ENCODE measurements around the gene IQGAP3. TPM values are rescaled to one million over a fixed set of nuclear protein-coding genes. Genes with fewer than 3 reads are reported as not detected.

The IQGAP3 gene
- total RNA-seq, 2 experiments from 2014 or later, result not detected

GRCh38 chr1:156480411-156481192 lies 91.8 kb downstream of the IQGAP3 start:
- Histone ChIP-seq H3K27me3 (ENCODE audit: control insufficient read depth in 1 of 2, insufficient read depth in 2 of 2, low read length in 2 of 2) (no peaks in the 10 kb centered on the region), H3K9me3 (ENCODE audit: control insufficient read depth in 1 of 2, insufficient read depth in 1 of 2, low read length in 2 of 2) (no peaks in the 10 kb centered on the region), H3K36me3 (ENCODE audit: insufficient read depth, low read length) (peaks cover 88% of the 10 kb centered on the region), H3K4me1 (ENCODE audit: insufficient read depth, low read length) (peaks cover 47% of the 10 kb centered on the region), H3K27ac (ENCODE audit: low read depth in 1 of 2, low read length in 2 of 2) (peak overlapping the region; percentile 52 to 62), H3K4me3 (ENCODE audit: low read length) (no peak overlapping the region)
- peak; percentile 75 for TF ChIP-seq CTCF (IDR thresholded peaks at IDR 0.05)
- POLR2A ChIA-PET, result interaction anchor here (0.6 to 7.3 kb wide), 16 partner anchors 9 to 128 kb away, joined by 3 to 145 read pairs (median 4); partner anchors contain the start of genes GPATCH4, MEF2D and NAXE
- DNase-seq, result peak; percentile 67 to 89 (median 77)
- CTCF ChIA-PET, result interaction anchor here (0.6 to 2.7 kb wide), 26 partner anchors 9 to 128 kb away, joined by 3 to 77 read pairs (median 5); partner anchors contain the start of genes IQGAP3, MEF2D and NAXE
- H3K27ac Mint-ChIP-seq, result peak overlapping the region; percentile 94
- H3K36me3 Mint-ChIP-seq (ENCODE audit: low read depth), result peaks cover 85% of the 10 kb centered on the region
- peak overlapping the region; percentile 42 for H3K4me3 Mint-ChIP-seq
- intact Hi-C loops (cut with DNase I, micrococcal nuclease), result loop anchor here (1.0 to 10.0 kb wide), 4 partner anchors 21 to 128 kb away; no protein-coding TSS in a partner anchor
- no peaks in the 10 kb centered on the region for H3K9me3 Mint-ChIP-seq
- peaks cover 53% of the 10 kb centered on the region for H3K4me1 Mint-ChIP-seq (ENCODE audit: low read depth)
- peak; percentile 86 for ATAC-seq (ENCODE audit: poor library complexity)
- no peaks in the 10 kb centered on the region for H3K27me3 Mint-ChIP-seq

- no peak for TF ChIP-seq CTCF (IDR thresholded peaks at IDR 0.05)
- Histone ChIP-seq H3K36me3 (ENCODE audit: insufficient read depth, low read length) (peaks cover 90% of the 10 kb centered on the region), H3K9me3 (ENCODE audit: control insufficient read depth in 1 of 2, insufficient read depth in 1 of 2, low read length in 2 of 2) (no peaks in the 10 kb centered on the region), H3K27me3 (ENCODE audit: control insufficient read depth in 1 of 2, insufficient read depth in 2 of 2, low read length in 2 of 2) (no peaks in the 10 kb centered on the region), H3K4me1 (ENCODE audit: insufficient read depth, low read length) (peaks cover 41% of the 10 kb centered on the region), H3K4me3 (ENCODE audit: low read length) (no peak overlapping the region), H3K27ac (ENCODE audit: low read depth in 1 of 2, low read length in 2 of 2) (no peak overlapping the region)
- DNase-seq, result no peak
- CTCF ChIA-PET, result interaction anchor here (0.6 to 2.7 kb wide), 26 partner anchors 9 to 128 kb away, joined by 3 to 77 read pairs (median 5); partner anchors contain the start of genes IQGAP3, MEF2D and NAXE
- Mint-ChIP-seq H3K27ac (peak overlapping the region; percentile 94), H3K36me3 (ENCODE audit: low read depth) (peaks cover 91% of the 10 kb centered on the region), H3K4me1 (ENCODE audit: low read depth) (peaks cover 53% of the 10 kb centered on the region), H3K4me3 (no peak overlapping the region), H3K9me3 (no peaks in the 10 kb centered on the region), H3K27me3 (no peaks in the 10 kb centered on the region)
- intact Hi-C loops (cut with DNase I, micrococcal nuclease), result loop anchor here in 1 of 2 experiments (1.0 to 10.0 kb wide), 4 partner anchors 21 to 128 kb away; no protein-coding TSS in a partner anchor
- POLR2A ChIA-PET, result interaction anchor here (0.6 to 7.3 kb wide), 16 partner anchors 9 to 129 kb away, joined by 3 to 145 read pairs (median 4); partner anchors contain the start of genes GPATCH4, MEF2D and NAXE
- no peak for ATAC-seq (ENCODE audit: poor library complexity)
Measured at GRCh38 chr1:156480016-156480370, 92.4 kb downstream of the IQGAP3 start.

GRCh38 chr1:156479093-156480015 lies 93.0 kb downstream of the IQGAP3 start:
- Mint-ChIP-seq H3K27ac (peak overlapping the region; percentile 63), H3K9me3 (no peaks in the 10 kb centered on the region), H3K4me3 (peak overlapping the region; percentile 25), H3K27me3 (no peaks in the 10 kb centered on the region), H3K4me1 (ENCODE audit: low read depth) (peaks cover 48% of the 10 kb centered on the region), H3K36me3 (ENCODE audit: low read depth) (peaks cover 96% of the 10 kb centered on the region)
- H3K4me1 ChIP-seq (ENCODE audit: insufficient read depth, low read length), result peaks cover 34% of the 10 kb centered on the region
- H3K9me3 ChIP-seq (ENCODE audit: control insufficient read depth in 1 of 2, insufficient read depth in 1 of 2, low read length in 2 of 2), result no peaks in the 10 kb centered on the region
- DNase-seq, result no peak
- ChIA-PET POLR2A (interaction anchor here (1.2 to 1.4 kb wide), 2 partner anchors 13 to 26 kb away, joined by 3 to 4 read pairs; no protein-coding TSS in a partner anchor), CTCF (interaction anchor here (1.9 to 2.7 kb wide), 4 partner anchors 11 to 52 kb away, joined by 5 to 77 read pairs (median 18); partner anchors contain the start of gene MEF2D)
- H3K4me3 ChIP-seq (ENCODE audit: low read length), result no peak overlapping the region
- H3K36me3 ChIP-seq (ENCODE audit: insufficient read depth, low read length), result peaks cover 95% of the 10 kb centered on the region
- intact Hi-C loops (cut with DNase I, micrococcal nuclease), result loop anchor here in 1 of 2 experiments (1.0 to 10.0 kb wide), 4 partner anchors 22 to 129 kb away; no protein-coding TSS in a partner anchor
- no peak for ATAC-seq (ENCODE audit: poor library complexity)
- no peaks in the 10 kb centered on the region for H3K27me3 ChIP-seq (ENCODE audit: control insufficient read depth in 1 of 2, insufficient read depth in 2 of 2, low read length in 2 of 2)
- H3K27ac ChIP-seq (ENCODE audit: low read depth in 1 of 2, low read length in 2 of 2), result no peak overlapping the region
- TF ChIP-seq CTCF (IDR thresholded peaks at IDR 0.05), result no peak

Data from CD4-positive, alpha-beta T cell (primary cell).